ENCODE data around the gene PITHD1.
"Not testable (repeated sequence)": the region's sequence is repeated elsewhere in the genome, so short reads cannot be mapped to it uniquely, and the experiment has no call there.

The PITHD1 gene

DNA sequence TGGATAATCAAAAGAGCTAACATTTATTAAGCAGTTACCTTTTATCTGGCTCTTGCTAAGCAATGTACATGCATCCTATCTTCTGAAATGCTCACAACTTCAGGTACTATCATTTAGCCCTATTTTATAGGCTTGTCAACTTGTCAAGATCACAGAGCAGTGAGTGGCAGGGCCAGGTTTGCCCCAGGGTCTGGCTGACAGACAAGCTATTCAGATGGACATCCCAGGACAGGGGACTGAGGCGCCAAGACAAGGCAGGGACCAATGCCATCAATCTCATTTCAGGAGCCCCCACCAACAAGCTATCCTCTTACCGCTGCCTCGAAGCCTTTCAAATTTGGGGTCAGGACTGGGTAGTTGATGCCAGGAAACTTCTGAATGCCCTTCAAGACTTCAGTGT lies 38.1 kb downstream of the PITHD1 start:
- no peak overlapping the region for H3K9ac ChIP-seq (ENCODE audit: low read depth, low read length)
- H3K4me1 ChIP-seq (ENCODE audit: insufficient read depth, low read length) = no peaks in the 10 kb centered on the region
- H3K9me3 ChIP-seq (ENCODE audit: control insufficient read depth, insufficient read depth, low read length) = no peaks in the 10 kb centered on the region
- peaks cover 6% of the 10 kb centered on the region for H3K36me3 ChIP-seq (ENCODE audit: insufficient read depth, low read length)

DNA sequence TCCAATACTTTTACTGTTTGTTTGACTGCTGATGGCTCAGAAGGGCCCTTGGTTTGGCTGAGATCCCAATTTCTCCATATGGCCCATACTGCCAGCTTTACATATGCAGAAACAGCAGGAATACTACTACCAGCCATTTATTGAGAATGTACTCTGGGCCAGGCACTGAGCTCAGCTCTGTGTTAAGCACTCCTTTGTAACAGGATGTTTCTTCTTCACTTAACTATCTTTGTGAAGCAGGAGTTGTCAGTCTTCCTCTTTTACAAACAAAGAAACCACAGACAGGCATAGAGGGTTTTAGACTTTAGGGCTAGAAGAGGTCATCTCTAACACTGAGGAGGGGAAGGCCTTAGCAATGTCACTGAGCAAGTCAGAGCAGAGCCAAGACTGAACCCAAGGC lies 38.7 kb downstream of the PITHD1 start:
- no peak overlapping the region for H3K9ac ChIP-seq (ENCODE audit: low read depth, low read length)
- no peaks in the 10 kb centered on the region for H3K9me3 ChIP-seq (ENCODE audit: control insufficient read depth, insufficient read depth, low read length)
- H3K4me1 ChIP-seq (ENCODE audit: insufficient read depth, low read length) = no peaks in the 10 kb centered on the region
- H3K36me3 ChIP-seq (ENCODE audit: insufficient read depth, low read length) = peaks cover 6% of the 10 kb centered on the region

DNA sequence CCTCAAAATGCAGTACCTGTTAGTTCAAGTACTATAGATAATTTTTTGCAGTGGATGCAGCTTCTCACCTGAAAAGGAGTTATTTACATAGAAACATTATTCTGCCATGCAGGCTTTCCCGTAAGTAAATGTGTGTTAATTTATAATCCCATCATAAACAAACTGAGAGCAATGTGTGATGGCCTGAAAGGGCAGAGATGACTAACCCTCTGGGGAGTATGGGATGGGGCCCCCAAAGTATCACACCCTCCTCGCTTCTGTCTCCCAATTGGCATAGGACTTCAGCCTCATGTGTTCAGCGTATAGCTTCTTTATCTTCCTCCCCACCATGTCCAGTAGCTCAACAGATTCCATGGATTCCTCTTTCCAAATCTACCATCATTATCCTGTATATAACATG lies 39.4 kb downstream of the PITHD1 start:
- no peaks in the 10 kb centered on the region for H3K4me1 ChIP-seq (ENCODE audit: insufficient read depth, low read length)
- H3K9ac ChIP-seq (ENCODE audit: low read depth, low read length) = no peak overlapping the region
- H3K9me3 ChIP-seq (ENCODE audit: control insufficient read depth, insufficient read depth, low read length) = no peaks in the 10 kb centered on the region
- H3K36me3 ChIP-seq (ENCODE audit: insufficient read depth, low read length) = peaks cover 6% of the 10 kb centered on the region

DNA sequence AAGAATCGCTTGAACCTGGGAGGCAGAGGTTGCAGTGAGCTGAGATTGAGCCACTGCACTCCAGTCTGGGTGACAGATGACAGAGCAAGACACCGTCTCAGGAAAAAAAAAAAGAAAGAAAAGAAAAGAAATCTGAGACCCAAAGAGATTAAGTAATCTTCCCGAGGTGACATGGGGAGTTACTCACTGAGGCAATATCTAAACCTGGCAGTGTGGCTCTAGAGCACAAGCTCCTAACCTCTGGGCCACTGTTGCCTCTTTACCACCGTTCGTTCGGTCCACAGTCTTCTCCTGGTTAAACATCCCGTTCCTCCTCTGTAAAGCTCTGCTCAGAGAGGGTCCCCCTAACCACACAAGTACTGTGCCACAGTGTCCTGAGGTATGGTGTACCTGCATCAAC lies 45.5 kb downstream of the PITHD1 start:
- no peaks in the 10 kb centered on the region for H3K4me1 ChIP-seq (ENCODE audit: insufficient read depth, low read length)
- H3K36me3 ChIP-seq (ENCODE audit: insufficient read depth, low read length) = no peaks in the 10 kb centered on the region
- no peaks in the 10 kb centered on the region for H3K9me3 ChIP-seq (ENCODE audit: control insufficient read depth, insufficient read depth, low read length)
- no peak overlapping the region for H3K9ac ChIP-seq (ENCODE audit: low read depth, low read length)

DNA sequence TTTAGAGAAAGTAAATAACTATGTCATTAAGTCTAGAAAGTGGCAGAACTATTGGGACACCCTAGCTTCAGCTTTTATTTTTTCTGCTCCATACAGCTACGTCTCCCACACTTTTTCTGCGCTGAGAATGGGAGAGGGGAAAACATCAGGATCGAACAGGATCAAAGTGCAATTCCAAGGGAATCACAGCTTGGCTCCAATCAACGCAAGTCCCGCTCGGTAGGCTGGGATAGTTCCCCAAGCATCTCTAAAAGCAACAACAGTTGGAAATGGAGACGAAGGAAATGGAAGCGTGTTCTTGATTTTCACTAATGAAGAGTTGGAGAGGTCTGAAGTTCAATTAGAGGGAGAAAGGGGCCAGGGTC lies 46.5 kb downstream of the PITHD1 start:
- Histone ChIP-seq H3K36me3 (ENCODE audit: insufficient read depth, low read length) (no peaks in the 10 kb centered on the region), H3K9ac (ENCODE audit: low read depth, low read length) (peak overlapping the region; percentile 100), H3K4me1 (ENCODE audit: insufficient read depth, low read length) (no peaks in the 10 kb centered on the region), H3K9me3 (ENCODE audit: control insufficient read depth, insufficient read depth, low read length) (no peaks in the 10 kb centered on the region)

DNA sequence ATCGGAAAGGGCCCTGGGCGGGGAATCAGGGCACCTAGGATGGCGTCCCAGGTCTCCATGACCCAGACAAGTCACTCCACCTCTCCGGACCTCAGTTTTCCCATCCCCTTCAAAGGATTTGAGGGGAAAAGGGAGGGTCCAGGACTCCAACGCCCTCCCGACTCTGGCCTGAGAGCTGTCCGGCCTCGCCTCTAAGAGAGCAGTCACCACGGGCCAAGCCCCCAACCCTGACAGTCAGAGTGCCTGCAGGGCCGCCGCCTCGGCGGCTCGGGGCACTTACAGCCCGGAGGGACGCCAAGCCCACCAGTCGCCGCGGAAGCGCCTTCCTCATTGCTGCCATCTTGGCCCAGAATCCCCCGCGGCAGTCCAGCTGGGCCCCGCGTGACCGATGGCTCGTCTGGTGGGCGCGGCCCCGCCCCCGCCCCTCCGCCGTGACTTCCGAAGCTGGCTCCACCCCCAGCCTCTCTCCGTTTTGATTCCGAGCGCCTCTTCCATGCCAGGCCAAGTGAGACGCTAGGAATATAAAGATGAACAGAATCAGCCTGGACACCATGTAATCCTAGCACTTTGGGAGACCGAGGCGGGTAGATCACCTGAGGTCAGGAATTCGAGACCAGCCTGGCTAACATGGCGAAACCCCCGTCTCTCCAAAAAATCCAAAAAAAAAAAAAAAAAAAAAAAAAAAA lies 47.0 kb downstream of the PITHD1 start, which contains the start of gene HMGCL:
HMGCL (minus strand) TSS at position 354 of the 686 bp plus-strand sequence; CDS start at position 340, 14 bp downstream.
- H3K36me3 ChIP-seq (ENCODE audit: insufficient read depth, low read length) = no peaks in the 10 kb centered on the region
- no peaks in the 10 kb centered on the region for H3K4me1 ChIP-seq (ENCODE audit: insufficient read depth, low read length)
- H3K9ac ChIP-seq (ENCODE audit: low read depth, low read length) = peak within 1 kb of the TSS; percentile 100
- H3K9me3 ChIP-seq (ENCODE audit: control insufficient read depth, insufficient read depth, low read length) = no peaks in the 10 kb centered on the region

DNA sequence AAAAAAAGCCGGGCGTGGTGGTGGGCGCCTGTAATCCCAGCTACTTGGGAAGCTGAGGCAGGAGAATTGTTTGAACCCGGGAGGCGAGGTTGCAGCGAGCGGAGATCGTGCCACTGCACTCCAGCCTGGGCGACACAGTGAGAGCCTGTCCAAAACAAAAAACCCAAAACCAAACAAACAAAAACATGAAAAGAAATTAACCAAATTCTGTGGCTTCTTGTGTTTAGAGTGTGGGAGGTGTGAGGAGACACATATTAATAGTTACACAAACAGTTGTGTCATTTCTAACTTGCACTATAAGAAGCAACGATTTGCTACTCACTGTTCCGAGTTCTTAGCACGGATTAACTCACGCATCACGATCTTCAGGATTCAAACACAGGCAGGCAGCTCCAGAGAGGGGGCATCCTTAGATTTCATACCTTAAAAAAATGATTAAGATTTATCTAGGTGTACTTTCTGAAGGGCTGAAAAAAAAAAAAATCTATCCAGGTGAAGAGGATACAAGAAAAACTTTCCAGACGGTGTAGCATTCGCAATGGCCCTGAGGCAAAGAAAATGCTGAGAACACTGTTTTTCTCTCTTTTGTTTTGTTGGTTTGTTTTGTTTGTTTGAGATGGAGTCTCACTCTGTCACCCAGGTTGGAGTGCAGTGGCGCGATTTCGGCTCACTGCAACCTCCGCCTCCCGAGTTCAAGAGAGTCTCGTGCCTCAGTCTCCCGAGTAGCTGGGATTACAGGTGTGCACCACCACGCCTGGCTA lies 47.7 kb downstream of the PITHD1 start:
- no peaks in the 10 kb centered on the region for H3K4me1 ChIP-seq (ENCODE audit: insufficient read depth, low read length)
- no peaks in the 10 kb centered on the region for H3K9me3 ChIP-seq (ENCODE audit: control insufficient read depth, insufficient read depth, low read length)
- H3K36me3 ChIP-seq (ENCODE audit: insufficient read depth, low read length) = no peaks in the 10 kb centered on the region
- peak overlapping the region; percentile 100 for H3K9ac ChIP-seq (ENCODE audit: low read depth, low read length)

DNA sequence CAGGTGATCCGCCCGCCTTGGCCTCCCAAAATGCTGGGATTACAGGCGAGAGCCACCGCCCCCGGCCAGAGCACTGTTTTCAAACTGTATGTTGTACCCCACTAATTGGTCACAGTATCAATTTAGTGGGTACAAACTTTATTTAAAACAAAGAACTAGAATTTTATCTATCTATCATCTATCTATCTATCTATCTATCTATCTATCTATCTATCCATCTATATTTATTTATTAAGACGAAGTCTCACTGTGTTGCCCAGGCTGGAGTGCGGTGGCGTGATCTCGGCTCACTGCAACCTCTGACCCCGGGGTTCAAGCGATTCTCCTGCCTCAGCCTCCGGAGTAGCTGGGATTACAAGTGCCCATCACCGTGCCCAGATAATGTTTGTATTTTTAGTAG lies 48.4 kb downstream of the PITHD1 start:
- H3K4me1 ChIP-seq (ENCODE audit: insufficient read depth, low read length); H3K36me3 ChIP-seq (ENCODE audit: insufficient read depth, low read length); H3K9ac ChIP-seq (ENCODE audit: low read depth, low read length); H3K9me3 ChIP-seq (ENCODE audit: control insufficient read depth, insufficient read depth, low read length): not testable (repeated sequence)

DNA sequence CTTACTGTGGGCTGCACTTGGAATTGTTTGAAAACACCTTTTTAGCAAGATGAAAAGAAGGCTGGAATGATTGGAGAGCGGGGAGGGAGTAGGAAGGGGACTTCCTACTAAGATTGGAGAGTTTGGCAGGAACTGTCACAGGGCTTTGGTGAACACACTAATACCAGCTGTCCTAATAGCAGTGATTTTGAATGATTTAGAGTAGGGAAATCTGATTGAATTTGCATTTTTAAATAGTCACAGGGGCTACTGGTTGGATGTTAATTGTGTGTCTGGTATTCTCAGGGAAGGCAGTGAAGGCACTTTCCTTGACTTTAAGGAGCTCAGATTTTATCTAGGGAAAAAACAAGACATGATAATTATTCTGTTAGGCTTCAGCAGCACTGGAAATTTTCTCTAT lies 49.5 kb downstream of the PITHD1 start:
- no peaks in the 10 kb centered on the region for H3K36me3 ChIP-seq (ENCODE audit: insufficient read depth, low read length)

DNA sequence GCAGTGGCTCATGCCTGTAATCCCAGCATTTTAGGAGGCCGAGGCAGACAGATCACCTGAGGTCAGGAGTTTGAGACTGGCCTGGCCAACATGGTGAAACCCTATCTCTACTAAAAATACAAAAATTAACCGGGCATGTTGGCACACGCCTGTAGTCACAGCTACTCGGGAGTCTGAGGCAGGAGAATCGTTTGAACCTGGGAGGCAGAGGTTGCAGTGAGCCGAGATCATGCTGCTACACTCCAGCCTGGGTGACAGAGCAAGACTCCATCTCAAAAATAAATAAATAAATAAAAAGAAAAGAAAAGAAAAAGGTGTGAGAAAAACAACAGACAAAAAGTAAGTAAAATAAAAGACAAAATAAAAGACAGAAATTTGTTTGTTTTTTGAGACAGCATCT lies 55.9 kb downstream of the PITHD1 start:
- H3K4me1 ChIP-seq (ENCODE audit: insufficient read depth, low read length); H3K36me3 ChIP-seq (ENCODE audit: insufficient read depth, low read length); H3K9ac ChIP-seq (ENCODE audit: low read depth, low read length); H3K9me3 ChIP-seq (ENCODE audit: control insufficient read depth, insufficient read depth, low read length): not testable (repeated sequence)

More for the DNA sequence above, 49.5 kb downstream of the PITHD1 start:
- no peaks in the 10 kb centered on the region for H3K4me1 ChIP-seq (ENCODE audit: insufficient read depth, low read length)
- no peak overlapping the region for H3K9ac ChIP-seq (ENCODE audit: low read depth, low read length)
- no peaks in the 10 kb centered on the region for H3K9me3 ChIP-seq (ENCODE audit: control insufficient read depth, insufficient read depth, low read length)

DNA sequence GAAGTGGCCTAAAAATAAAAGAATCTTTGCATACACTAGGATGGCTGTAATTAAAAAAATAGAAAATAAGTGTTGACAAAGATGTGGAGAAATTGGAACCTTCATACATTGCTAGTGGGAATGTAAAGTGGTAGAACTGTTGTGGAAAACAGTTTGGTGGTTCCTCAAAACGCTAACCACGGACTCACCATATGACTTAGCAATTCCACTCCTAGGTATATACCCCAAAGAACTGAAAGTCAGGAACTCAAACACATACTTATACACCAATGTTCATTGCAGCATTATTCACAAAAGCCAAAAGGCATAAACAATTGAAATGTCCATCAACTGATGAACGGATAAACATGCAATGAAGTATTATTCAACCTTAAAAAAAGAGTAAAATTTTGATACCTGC lies 57.8 kb downstream of the PITHD1 start:
- Histone ChIP-seq H3K4me1 (ENCODE audit: insufficient read depth, low read length) (no peaks in the 10 kb centered on the region), H3K9me3 (ENCODE audit: control insufficient read depth, insufficient read depth, low read length) (no peaks in the 10 kb centered on the region), H3K9ac (ENCODE audit: low read depth, low read length) (no peak overlapping the region), H3K36me3 (ENCODE audit: insufficient read depth, low read length) (no peaks in the 10 kb centered on the region)

Data from ES-I3 (cell line).